EH (cell line): ENCODE measurements around the gene MRPL17.

Experiments used
- DNase-seq: peaks from one replicate; pipeline ENCODE4 v3.0.0-alpha.2; 2015; ENCODE audit warnings: low read depth

Gene MRPL17

GRCh38 chr11:6682591-6682935 is 577 bp downstream of the MRPL17 start:
- no peak for DNase-seq

GRCh38 chr11:6681949-6682348 is 1.2 kb downstream of the MRPL17 start:
- DNase-seq, result peak; percentile 36

GRCh38 chr11:6681505-6681904 is 1.6 kb downstream of the MRPL17 start:
- DNase-seq, result no peak

- DNase-seq, result no peak
Measured at GRCh38 chr11:6677018-6677417, 6.1 kb downstream of the MRPL17 start.

GRCh38 chr11:6674862-6675261 is 8.3 kb downstream of the MRPL17 start:
- no peak for DNase-seq

GRCh38 chr11:6674219-6674597 is 8.9 kb downstream of the MRPL17 start:
- DNase-seq, result no peak

- DNase-seq, result no peak
Measured at GRCh38 chr11:6673523-6674218, 9.5 kb downstream of the MRPL17 start.

GRCh38 chr11:6671991-6672390 is 11.1 kb downstream of the MRPL17 start:
- no peak for DNase-seq

- no peak for DNase-seq
Measured at GRCh38 chr11:6670202-6670830, 12.8 kb downstream of the MRPL17 start.

- peak; percentile 59 for DNase-seq
Measured at GRCh38 chr11:6667733-6668374, 15.3 kb downstream of the MRPL17 start.

GRCh38 chr11:6666302-6667183 is 16.6 kb downstream of the MRPL17 start:
- no peak for DNase-seq

GRCh38 chr11:6664551-6664950 is 18.6 kb downstream of the MRPL17 start:
- DNase-seq, result peak; percentile 49

- peak; percentile 15 for DNase-seq
Measured at GRCh38 chr11:6663794-6664469, 19.2 kb downstream of the MRPL17 start.

GRCh38 chr11:6660712-6661111 is 22.4 kb downstream of the MRPL17 start:
- no peak for DNase-seq

GRCh38 chr11:6658647-6659046 is 24.5 kb downstream of the MRPL17 start:
- DNase-seq, result no peak

GRCh38 chr11:6657346-6657745 is 25.8 kb downstream of the MRPL17 start:
- DNase-seq, result peak; percentile 42

- DNase-seq, result peak; percentile 15
Measured at GRCh38 chr11:6656936-6657335, 26.2 kb downstream of the MRPL17 start.

- DNase-seq, result no peak
Measured at GRCh38 chr11:6656584-6656915, 26.6 kb downstream of the MRPL17 start.

- peak; percentile 34 for DNase-seq
Measured at GRCh38 chr11:6655790-6656583, 27.2 kb downstream of the MRPL17 start, which contains the start of gene DCHS1. DCHS1 (minus strand) TSS chr11:6655809; CDS start chr11:6641613, 14,196 bp downstream.

GRCh38 chr11:6655020-6655789 is 27.9 kb downstream of the MRPL17 start:
- DNase-seq, result peak; percentile 50
